GM12878 (cell line): ENCODE results near the gene CAPN3. TPM values are rescaled to one million over a fixed set of nuclear protein-coding genes. Genes with fewer than 3 reads are reported as not detected.

Source experiments
- CBFB ChIP-seq: IDR thresholded peaks from 2 replicates; pipeline ENCODE4 v1.6.1; 2016; ENCODE audit warnings: antibody characterized with exemption, low read depth
- E4F1 ChIP-seq: fragments of 450-650 bp; IDR thresholded peaks from 2 replicates; pipeline ENCODE4 v1.6.1; 2018; ENCODE audit warnings: borderline replicate concordance, mild to moderate bottlenecking; ENCODE audit not compliant: partially characterized antibody
- HDGF ChIP-seq: fragments of 450-650 bp; IDR thresholded peaks from 2 replicates; pipeline ENCODE4 v1.6.1; 2016; ENCODE audit warnings: antibody characterized with exemption
- KDM1A ChIP-seq: fragments of 200-600 bp; sonication (generic); IDR thresholded peaks from 2 replicates; pipeline ENCODE4 v1.6.1; 2016; ENCODE audit warnings: borderline replicate concordance
- NRF1 ChIP-seq: conservative IDR thresholded peaks from 2 replicates; pipeline ENCODE4 v1.6.1; 2011; ENCODE audit warnings: mild to moderate bottlenecking, low read depth, low read length, improper control_type of control experiment
- PKNOX1 ChIP-seq: fragments of 450-650 bp; IDR thresholded peaks from 2 replicates; pipeline ENCODE4 v1.6.1; 2016; ENCODE audit warnings: mild to moderate bottlenecking
- POLR2A ChIP-seq: IDR thresholded peaks from 2 replicates; pipeline ENCODE4 v1.6.1; 2011; ENCODE audit warnings: low read depth, mild to moderate bottlenecking, low read length
- RELB ChIP-seq: fragments of 450-650 bp; IDR thresholded peaks from 2 replicates; pipeline ENCODE4 v1.6.1; 2017; ENCODE audit warnings: low read depth, mild to moderate bottlenecking, moderate library complexity
- REST ChIP-seq: IDR thresholded peaks from 2 replicates; pipeline ENCODE4 v1.6.1; 2012; ENCODE audit warnings: mild to moderate bottlenecking, low read depth, low read length
- SMC3 ChIP-seq: IDR thresholded peaks from 2 replicates; pipeline ENCODE4 v1.6.1; 2011; ENCODE audit warnings: low read length, improper control_type of control experiment, borderline replicate concordance
- ZBTB40 ChIP-seq: fragments of 450-650 bp; IDR thresholded peaks from 2 replicates; pipeline ENCODE4 v1.6.1; 2016; ENCODE audit warnings: mild to moderate bottlenecking, moderate library complexity, borderline replicate concordance
- ZSCAN29 ChIP-seq: fragments of 450-650 bp; IDR thresholded peaks from 2 replicates; pipeline ENCODE4 v1.6.1; 2017; ENCODE audit warnings: mild to moderate bottlenecking, moderate library complexity
- ZZZ3 ChIP-seq: IDR thresholded peaks from 2 replicates; pipeline ENCODE4 v1.6.1; 2011; ENCODE audit warnings: low read depth; ENCODE audit not compliant: control insufficient read depth, insufficient read length
- polyA plus RNA-seq, 11 experiments: library from polyadenylated mRNA; depleted of rRNA in 4 of 11; unstranded in 6 of 11; stranded (reverse) in 5 of 11; fragments of >200 nt; fragmentation: Nextera tagmentation in 4 of 11; fragmentation: Illumina TruSeq in 1 of 11; extraction: Ambion mirVana in 4 of 11; extraction: Trizol in 1 of 11; gene quantifications; 1 replicate in 1 of 11; 2 replicates in 10 of 11; pipeline versions ENCODE4 v1.2.1 to v1.2.3, GENCODE V29; 2011 to 2016; ENCODE audit warnings: inconsistent platforms in 2 of 11, missing spikeins in 2 of 11, low read depth in 1 of 11
- total RNA-seq, 4 experiments: library from RNA; depleted of rRNA in 3 of 4; stranded (reverse); fragments of >200 nt in 3 of 4; fragmentation: Illumina TruSeq in 1 of 4; extraction: Trizol in 1 of 4; gene quantifications; 2 replicates each; pipeline versions ENCODE4 v1.2.1 to v1.2.3, GENCODE V29; 2013 to 2021

The CAPN3 gene
- total and polyA plus RNA-seq, 10 of the 15 experiments (the other 5 are each of a cell fraction or from before 2014, with no cell fraction given) = 1.1 to 3.8 (median 2.4) TPM

GRCh38 chr15:42403389-42403788 lies 44.1 kb downstream of the CAPN3 start (continued):
- TF ChIP-seq PKNOX1 (no peak), ZSCAN29 (no peak), ZZZ3 (no peak), ZBTB40 (no peak), POLR2A (no peak), RELB (no peak), E4F1 (no peak), HDGF (no peak), NRF1 (no peak), KDM1A (no peak), REST (no peak), CBFB (no peak), SMC3 (no peak)
